NCI-H2196 treated with DMSO at 0.1 percent for 48 hours (cell line): Measurements from ENCODE around the gene TMEM129.

Experiments
- DNase-seq: peaks from one replicate; lab custom pipeline; 2025; ENCODE audit not compliant: unreplicated experiment; lab: John Stamatoyannopoulos, UW

Gene TMEM129

DNA sequence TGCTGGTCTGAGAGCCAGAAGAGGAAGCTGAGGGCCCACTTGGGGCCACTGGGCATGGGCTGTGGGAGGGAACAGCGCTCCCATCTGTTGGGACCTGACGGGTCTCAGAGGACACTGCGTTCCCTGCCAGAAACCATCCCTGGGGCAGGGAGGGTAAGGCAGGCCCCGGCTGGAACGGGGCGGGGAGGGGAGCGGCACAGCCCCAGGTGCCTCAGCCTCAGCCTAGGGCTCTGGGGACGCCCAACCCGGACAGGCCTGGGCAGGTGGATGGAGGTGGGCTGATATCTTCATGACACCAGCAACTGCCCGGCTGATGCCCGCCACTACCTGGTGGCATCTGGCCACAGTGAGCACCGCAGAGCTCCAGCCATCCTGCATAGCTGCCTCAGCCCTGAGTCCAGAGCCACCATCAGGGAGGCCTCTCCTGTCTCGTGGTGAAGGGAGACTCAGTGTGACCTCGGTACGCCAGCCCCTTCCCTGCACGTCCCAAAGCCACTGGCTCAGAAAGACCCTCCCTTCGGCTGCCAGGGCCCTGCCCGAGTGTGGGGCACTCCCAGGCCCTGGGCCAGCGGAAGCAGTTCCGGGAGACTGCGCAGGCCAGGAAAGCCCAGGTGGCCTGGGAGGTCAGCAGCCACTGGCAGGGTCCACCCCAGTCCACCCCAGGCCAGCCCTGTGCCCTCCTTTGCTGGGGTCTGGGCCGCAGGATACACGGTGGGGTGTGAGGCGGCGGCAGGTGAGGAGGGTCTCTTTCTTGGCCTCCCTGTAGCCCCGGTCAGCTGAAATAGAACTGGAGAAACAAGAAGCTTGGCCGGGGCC is 37.4 kb upstream of the TMEM129 start:
- DNase-seq, result no peak

DNA sequence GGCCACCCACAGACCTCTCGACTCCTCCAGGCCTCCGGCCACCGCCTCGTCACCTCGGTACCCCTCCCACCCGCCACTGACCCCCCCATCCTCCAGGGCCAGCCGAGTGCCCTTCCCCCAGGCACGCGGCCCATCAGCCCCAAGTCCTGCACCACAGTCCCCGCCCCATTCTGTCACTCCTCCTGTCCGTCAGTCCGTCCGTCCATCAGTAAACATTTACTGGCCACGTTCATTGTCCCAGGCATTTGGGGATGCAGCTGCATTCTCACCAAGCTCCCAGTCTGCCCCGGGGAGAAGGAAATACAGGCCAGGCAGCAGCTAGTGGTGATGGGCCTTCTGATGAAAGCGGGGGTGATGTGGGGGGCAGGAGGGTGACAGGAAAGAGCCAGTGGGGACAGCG is 36.7 kb upstream of the TMEM129 start:
- DNase-seq, result no peak

DNA sequence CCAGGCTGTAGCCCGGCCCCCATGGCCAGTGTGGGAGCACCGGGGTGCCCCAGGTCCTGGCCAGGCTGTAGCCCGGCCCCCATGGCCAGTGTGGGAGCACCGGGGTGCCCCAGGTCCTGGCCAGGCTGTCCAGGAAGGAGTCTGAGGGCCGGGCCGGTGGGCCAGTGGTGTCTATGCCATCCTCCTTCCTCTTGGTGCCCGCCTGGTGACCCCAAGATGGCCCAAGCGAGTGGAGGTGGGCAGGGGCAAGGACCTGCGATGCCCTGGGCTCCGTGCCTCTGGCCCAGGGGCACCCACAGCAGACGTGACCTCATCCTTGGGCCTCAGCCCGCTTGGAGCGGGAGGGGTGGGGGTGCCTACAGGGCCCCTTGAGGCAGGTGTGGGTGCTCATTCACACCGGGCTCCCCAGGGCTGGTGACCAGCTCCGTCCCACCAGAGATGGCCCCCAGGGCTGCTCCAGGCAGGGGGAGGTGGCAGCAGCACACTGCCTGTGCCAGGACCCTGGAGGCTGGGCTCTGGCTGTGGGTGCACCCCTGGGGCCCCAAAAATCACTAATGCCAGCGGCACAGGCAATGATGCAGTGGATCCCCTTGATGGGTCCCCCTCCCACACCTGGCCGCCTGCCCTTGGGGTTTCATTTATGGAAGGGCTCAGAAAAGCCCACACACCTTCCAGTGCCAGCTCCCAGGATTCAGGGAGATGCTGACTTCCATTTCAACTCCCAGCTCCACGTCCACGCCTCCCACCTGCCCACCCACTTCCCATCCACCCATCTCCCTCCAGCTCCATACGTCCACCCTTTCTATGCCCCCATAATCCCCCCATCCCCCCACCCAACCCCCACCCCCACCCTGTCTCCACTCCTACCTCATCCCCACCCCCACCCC is 36.0 kb upstream of the TMEM129 start:
- DNase-seq, result no peak

DNA sequence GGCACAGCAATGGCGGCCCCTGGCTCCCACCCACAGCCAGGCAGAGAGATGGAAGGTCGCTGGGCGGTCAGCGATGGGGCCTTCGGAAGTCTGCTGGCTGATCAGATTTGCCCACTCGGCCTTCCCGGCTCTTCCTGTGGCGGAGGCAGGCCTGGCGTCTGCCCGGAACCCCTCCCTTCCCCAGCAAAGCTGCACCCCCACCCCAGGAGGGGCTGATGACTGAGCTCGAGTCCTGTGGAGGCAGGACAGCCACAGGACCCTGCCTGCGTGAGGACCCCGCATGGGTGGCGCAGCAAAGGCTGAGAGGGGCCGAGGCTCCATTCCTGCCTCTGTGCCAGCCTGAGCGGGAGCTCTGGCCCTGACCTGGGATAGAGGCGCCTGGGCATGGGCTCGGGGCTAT is 35.0 kb upstream of the TMEM129 start:
- no peak for DNase-seq

DNA sequence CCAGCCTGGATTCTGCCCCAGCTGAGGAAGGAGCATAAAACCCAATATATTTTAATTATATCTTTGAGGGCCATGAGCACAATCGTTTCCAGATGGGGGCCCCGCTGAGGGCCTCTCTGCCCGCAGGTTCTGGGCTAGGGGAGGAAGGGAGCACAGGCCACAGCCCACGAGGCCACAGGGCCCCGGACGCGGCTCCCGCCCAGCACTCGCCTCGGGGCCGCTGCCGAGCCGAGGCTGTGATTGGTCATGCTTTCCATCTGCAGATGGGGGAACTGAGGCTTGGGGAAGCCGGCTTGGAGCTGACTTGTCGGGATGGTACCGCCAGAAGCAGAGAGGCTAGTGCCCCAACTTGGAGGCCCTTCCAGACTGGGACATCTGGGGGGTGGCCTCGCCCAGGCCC is 34.2 kb upstream of the TMEM129 start:
- DNase-seq, result no peak

DNA sequence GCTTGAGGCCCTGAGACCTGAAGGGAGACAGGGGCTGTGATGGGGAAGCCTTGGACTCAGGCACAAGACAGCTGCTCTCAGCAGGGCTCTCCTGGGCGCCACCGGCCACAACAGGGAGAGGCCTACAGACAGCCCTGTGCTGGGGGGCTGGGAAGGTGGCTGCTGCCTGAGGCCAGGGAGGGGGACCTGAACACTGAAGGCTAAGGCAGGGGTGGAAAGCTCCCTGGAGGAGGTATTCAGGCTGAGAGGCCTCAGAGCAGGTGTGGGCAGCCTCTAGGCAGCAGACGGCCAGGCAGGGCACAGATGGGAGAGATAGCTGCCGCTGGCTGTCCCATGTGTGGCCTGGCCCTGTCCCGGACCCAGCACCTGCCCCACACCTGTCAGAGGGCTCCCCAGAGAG is 33.2 kb upstream of the TMEM129 start:
- no peak for DNase-seq

DNA sequence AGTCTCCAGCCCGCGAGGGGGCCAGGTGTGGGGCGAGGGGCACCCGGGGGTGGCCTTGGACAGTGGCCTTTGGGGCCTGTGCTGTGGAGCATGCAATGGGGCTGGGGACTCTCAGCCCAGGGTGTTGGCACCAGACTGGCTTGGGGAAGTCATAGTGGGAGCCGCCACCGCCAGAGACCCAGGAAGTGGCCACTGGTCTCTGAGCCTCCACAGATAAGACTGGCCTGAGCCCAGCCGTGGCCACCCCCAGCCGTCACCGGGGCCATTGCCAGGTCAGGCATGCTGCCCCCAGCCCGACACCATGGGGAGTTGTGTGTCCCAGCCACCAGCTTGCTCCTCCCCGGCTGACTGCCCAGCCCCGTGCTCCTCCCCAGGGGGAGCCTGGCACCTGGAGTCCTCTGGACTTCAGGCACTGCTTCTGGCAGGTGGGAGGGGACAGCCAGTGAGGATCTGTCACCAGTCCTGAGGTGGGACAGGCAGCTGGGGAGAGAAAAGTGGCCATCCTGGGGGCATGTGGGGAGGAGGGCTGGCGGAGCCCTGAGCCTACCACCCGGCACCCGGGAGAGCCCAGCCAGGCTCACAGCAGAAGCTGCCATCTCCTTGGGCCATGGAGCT is 32.7 kb upstream of the TMEM129 start:
- DNase-seq, result no peak

DNA sequence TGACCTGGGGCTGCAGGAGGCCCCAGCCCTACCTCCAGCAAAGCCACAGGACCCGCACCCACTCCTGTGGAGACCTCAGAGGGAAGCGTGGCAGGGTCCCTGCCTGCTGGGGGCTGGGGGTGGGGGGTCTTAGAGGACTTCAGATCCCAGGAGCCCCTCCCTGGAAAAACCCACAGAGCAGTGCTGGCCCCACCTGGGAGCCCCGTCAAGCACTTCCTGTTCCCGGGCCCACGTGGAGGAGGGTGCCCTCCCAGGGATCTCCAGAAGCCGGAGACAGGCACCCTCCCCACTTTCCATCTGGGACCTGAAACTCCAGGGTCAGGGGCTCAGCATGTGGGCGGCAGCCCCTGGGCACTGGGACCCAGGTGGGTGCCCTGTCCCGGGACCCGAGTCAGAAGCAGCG is 32.2 kb upstream of the TMEM129 start:
- DNase-seq, result no peak

DNA sequence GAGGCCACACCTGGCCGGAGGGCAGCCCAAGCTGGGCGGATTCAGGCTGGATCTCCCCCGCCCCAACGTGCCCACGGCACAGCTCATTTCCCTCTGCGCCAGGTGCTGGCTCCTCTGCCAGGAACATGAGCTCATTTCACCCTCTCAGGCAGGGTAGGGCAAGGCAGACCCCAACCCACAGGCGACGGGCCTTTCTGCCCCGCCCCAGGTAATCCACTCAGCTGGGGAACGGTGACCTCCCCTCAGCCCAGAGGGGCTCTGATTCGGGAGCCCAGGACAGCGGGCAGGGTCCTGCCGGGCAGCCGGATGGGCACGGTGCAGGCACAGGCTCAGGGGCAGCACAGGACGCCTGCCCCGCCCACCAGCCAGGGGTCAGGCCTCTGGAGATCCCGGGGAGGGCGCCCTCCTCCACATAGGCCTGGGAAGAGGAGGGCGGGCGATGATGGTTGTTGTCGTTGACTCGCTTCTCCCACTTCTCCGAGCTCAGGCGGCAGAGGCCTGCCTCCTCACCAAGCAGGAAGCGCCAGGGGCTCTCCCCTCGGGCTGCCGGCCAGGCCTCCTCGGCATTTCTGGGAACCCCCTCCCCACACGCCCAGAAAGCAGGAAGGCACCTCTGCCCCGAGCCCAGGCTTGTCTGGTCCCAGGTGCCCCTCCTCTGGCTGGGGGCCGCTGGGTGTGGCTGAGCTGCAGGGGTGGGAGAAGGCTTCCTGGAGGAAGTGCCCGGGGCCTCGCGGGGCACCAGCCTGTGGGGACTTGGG is 31.3 kb upstream of the TMEM129 start:
- no peak for DNase-seq

DNA sequence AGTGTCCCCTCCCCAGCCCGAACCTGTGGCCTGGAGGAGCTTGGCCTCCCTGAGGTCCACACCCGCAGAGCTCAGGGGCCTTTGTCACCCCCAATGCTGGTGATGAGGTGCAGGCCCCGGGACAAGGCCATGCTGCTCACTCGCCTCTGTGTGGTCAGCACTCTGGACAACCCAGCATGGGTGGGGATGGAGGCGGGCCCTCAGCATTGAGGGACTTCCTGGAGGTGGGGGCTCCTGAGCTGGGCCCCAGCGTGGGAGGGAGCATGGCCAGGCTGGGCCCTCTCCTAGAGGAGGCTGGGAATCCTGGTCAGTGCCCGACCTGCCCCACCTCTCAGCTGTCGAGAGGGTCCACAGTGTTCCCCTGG is 30.8 kb upstream of the TMEM129 start:
- no peak for DNase-seq

DNA sequence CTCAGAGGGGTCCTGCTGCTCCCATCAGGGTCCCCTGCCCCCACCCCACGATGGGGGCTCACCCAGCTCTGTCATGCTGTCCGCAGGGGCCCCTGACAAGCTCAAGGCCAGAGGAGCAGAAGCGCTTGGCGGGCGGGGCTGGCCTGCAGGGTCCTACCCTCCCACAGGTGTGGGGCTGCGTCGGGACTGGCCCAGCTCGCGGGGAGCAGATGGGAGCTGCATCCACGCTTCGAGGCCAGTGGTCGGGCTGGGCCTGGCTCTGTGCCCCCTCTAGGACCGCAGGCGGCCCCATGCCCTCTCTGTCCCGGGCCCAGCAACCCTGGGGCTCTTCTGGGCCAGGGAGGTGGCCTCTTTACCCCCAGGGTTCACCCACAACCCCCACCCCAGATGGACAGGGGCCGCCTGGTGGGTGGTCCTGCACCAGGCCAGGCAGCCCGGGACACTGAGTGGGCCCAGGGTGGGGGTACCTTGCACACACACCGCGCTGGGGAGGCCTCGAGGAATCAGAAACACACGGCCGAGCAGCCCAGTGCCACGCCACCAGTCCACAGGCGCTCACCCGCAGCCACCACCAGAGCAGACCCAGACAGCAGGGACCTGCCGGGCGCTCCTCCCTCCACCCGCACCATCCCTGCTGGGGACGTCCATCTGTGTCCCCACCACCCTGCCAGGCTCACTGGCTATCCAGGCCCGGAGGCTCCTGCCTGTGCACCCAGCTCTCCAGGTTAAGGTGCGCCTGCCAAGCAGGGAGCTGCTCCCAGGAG is 30.2 kb upstream of the TMEM129 start:
- no peak for DNase-seq

DNA sequence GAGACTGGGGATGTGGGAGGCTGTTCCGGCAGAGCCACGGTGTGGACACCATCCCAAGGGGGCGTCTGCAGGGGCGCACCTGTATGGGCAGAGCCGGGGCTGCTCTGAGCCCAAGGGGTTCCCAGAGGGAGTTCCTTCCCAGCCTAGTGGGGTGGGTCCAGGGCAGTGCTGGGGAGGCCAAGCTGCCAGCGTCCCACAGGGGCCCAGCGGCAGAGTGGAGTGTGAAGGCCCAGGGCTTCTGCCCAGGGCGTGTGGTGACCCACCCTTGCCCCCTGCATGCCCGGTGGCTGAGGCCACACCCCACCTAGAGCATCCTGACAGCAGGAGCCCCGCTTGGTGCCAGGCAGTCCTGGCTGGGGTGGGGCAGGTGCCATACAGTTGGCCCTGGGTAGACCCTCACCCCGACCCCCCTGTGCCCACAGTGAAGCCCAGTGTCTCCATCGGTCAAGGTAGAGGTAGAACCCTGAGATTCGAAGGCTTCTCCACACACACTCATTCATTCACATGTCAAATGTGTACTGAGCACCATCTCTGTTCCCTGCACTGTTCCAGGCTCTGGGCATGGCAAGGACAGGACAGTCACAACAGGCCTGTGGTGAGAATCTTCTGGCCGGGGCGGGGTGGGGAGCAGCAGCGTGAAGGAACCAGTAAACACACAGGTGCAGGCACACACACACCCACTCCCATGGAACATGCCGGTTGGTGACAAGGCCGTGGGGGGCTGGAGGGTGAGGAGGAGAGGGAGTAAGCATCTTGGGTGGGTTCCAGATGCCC is 29.4 kb upstream of the TMEM129 start:
- no peak for DNase-seq

DNA sequence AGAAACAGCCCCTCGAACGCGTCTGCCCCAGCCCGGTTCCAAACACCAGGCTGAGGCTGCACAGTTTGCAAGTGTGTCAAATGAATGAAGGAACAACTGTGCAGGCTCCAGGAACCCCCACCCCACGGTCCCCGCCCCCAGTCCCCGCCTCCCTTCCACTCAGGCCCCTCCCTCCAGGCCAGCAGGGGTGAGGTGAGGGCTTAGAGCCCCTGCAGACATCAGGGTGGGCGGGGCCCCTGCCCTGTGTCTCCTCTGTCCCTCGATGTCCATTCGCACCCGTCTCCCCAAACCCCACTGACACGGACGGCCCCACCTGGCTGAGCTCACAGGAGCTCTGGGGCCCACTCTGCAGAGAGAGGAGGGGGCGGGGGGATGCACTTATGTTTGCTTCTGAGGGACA is 28.7 kb upstream of the TMEM129 start:
- no peak for DNase-seq

DNA sequence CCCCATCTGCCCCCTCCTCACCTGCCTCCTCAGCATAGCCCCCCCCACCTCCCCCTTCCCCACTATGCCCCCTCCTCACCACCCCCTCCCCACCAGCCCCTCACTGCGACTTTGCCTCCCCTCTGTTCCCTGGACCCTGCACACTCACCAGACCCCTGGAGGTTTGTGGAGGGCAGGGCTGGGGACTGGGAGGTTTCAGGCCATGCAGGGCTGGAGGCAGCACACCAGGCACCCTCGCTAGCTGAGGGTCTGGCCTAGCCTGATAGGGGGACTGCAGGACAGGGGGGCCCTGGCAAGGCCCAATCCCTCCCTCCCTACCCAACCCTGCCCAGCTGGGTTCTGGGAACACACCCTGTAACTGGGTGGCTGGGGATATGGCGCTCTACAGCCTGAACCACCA is 28.2 kb upstream of the TMEM129 start:
- no peak for DNase-seq

DNA sequence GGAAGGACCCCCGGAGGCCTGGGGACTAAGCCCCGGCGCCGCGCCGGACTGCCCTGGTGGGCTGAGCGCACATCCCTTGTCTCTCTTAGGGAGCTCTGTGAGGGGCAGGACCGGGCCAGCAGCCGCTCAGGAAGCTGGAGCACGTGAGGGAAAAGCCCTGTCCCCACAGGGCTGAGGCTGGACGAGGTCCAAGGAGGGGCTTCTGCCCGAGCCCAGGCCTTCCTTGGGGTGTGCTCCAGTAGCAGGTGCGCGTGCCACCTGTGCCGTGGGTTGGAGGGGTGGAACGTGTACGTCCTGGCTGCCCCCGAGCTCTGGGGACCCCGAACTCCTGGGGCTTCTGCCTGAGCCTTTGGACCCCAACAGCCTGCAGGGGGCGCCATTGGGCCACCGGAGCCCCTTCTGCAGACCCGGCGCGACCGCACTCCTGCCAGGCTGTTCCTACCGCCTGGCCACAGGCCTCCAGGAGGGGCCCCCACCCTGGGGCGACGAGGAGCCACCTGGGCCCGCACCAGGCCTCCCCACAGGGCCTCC is 27.4 kb upstream of the TMEM129 start:
- peak; percentile 61 for DNase-seq

DNA sequence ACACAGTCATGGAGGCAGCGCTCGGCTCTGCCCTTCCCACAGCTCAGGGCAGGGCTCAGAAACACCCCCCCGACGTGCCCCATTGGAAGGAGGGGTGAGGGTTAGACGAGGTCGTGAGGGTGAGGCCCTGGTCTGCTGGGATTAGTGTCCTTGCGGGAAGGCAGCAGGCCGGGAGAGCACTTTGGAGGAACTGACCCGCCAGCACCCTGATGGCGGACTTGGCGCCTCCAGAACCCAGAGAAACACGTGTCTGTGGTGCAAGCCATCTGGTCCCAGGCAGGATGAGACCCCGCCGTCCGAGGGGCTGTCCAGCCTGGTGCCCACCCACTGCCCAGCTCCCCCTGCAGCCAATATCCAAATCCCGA is 26.5 kb upstream of the TMEM129 start:
- DNase-seq, result no peak

DNA sequence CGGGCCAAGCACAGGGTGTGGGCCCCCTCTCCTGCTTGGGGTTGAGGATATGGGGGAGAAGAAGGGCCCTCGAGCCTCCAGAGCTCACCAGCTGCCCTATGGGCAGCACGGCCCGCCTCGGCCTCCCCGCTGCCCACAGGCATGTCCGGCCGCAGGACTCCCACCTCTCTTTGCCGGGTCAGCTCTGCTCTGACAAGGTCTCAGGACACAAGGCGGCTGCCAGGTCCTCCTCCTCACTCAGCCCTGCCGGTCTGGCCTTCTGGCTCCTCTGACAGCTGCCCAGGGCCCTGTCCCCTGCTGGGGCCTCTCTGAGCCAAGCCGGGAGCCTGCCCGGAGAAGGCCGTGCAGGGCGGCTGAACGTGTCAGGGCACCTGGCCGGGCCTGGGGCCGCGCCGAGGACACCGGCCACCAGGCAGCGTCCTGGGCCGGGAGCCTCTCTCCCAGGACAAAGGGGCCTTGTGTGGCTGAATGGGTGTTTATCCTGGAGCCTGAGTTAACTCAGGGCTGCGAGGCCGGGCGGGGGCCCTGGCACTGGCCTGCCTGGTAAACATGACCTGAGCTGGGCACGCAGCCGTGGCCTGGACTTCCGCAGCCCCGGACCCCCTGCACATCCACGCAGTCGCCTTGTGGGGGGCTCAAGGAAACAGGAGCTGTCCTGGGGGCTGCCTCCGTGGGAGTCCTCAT is 25.9 kb upstream of the TMEM129 start:
- DNase-seq, result no peak

DNA sequence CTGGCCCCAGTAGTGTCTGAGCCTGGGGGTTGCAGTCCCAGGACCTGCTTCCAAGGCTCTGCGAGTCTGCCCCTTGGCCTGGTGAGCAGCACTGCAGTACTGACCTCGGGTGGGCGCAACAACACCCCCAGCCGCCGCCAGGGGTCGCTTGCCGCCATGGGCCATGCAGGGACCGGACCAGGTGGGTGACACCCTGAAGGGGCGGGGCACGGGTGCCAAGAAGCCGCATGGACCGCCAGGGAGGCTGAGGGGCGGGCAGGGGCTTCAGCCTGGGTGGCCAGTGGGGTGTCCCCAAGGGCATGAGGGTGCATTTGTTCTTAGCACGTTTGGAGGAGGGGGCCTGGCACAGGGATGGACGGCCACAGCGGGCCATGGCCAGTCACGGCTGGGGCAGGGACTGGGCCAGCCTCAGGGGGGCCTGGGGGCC is 25.2 kb upstream of the TMEM129 start:
- no peak for DNase-seq

DNA sequence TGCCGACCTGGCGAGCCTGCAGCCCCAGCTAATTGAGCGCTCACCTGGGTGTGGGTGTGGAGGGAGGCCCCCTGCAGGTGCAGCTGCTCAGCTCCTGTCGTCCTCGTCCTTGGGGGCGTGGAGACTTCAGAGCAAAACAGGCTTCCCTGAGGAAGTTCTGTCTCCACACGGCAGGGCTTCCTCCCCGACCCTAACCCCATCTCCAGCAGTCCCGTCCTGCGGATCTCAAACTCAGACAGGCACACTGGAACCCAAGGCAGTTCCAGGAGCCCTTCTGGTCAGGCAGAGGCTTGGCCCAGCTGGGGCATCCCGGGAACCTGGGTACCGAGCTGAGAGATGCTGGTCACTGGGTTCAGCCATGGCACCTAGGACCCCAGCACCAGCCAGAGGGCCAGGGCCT is 24.6 kb upstream of the TMEM129 start:
- DNase-seq, result no peak
